Measurements from ENCODE around the gene TMEM63C.

GRCh38 chr14:77139022-77139421 lies 42.6 kb upstream of the TMEM63C start:
- no peak for TF ChIP-seq CTCF (conservative IDR thresholded peaks at IDR 0.05; ENCODE audit: low read depth, low read length)
- TF ChIP-seq EZH2phosphoT487 (IDR thresholded peaks at IDR 0.05; ENCODE audit: borderline replicate concordance, low read length) = no peak

All from PC-3 (cell line).